Upper lobe of left lung (tissue), 6 donors: ENCODE data around the gene SUCLG2. TPM values are rescaled to one million over a fixed set of nuclear protein-coding genes. Genes with fewer than 3 reads are reported as not detected.
A peak's percentile ranks its signal among the peaks of the same experiment; 100 is the strongest.

ENCODE experiments used
- ATAC-seq, 2 donors: fragments of 200-7000 bp; cut with Tn5 transposase; one replicate each; pipeline ENCODE4 v1.9.1; 2022; ENCODE audit warnings: mild to moderate bottlenecking in 2 of 2, moderate library complexity in 2 of 2; ENCODE audit not compliant: low FRiP score in 2 of 2
- DNase-seq, 2 donors: peaks; one replicate each; pipeline ENCODE4 v3.0.0-alpha.2; 2019 to 2020
- H3K27ac ChIP-seq, 4 donors: fragments of 200-600 bp; sonication (generic); one replicate each; pipeline ENCODE4 v1.5.1; 2016 to 2019
- H3K27me3 ChIP-seq, 4 donors: fragments of 200-600 bp; sonication (generic); one replicate each; pipeline ENCODE4 v1.5.1; 2017 to 2019
- H3K36me3 ChIP-seq, 4 donors: fragments of 200-600 bp; sonication (generic); one replicate each; pipeline ENCODE4 v1.5.1; 2016 to 2019
- H3K4me1 ChIP-seq, 4 donors: fragments of 200-600 bp; sonication (generic); one replicate each; pipeline ENCODE4 v1.5.1; 2018 to 2019
- H3K4me3 ChIP-seq, 4 donors: fragments of 200-600 bp; sonication (generic); one replicate each; pipeline ENCODE4 v1.5.1; 2017 to 2019; ENCODE audit warnings: mild to moderate bottlenecking in 2 of 4, moderate library complexity in 1 of 4
- H3K9me3 ChIP-seq, 4 donors: fragments of 200-600 bp; sonication (generic); one replicate each; pipeline ENCODE4 v1.5.1; 2018 to 2019
- CTCF ChIP-seq, 6 experiments: fragments of 450-650 bp in 4 of 6; fragments of 200-600 bp in 2 of 6; sonication (generic) in 2 of 6; IDR thresholded peaks; one replicate each; pipeline ENCODE4 v1.5.1; 2016 to 2019; ENCODE audit warnings: antibody characterized with exemption in 6 of 6
- EP300 ChIP-seq, 4 donors: sonication (generic); formaldehyde crosslinking; IDR thresholded peaks; one replicate each; pipeline ENCODE4 v1.5.1; 2017; ENCODE audit warnings: antibody characterized with exemption in 4 of 4, control low read depth in 2 of 4
- POLR2A ChIP-seq, 4 donors: fragments of 450-650 bp; IDR thresholded peaks; one replicate each; pipeline ENCODE4 v1.5.1; 2016 to 2017; ENCODE audit warnings: antibody characterized with exemption in 4 of 4, mild to moderate bottlenecking in 2 of 4
- POLR2AphosphoS5 ChIP-seq, 2 donors: sonication (generic); formaldehyde crosslinking; IDR thresholded peaks; one replicate each; pipeline ENCODE4 v1.5.1; 2017; ENCODE audit warnings: antibody characterized with exemption in 2 of 2
- WGBS, 2 donors: methylation state at CpG; one replicate each; pipeline ENCODE4 v1.1.5; 2017 to 2018; 5-methylcytosine and 5-hydroxymethylcytosine counted together
- total RNA-seq, 6 donors: library from RNA; depleted of rRNA in 4 of 6; stranded (reverse); fragments of >200 nt in 4 of 6; gene quantifications; one replicate each; pipeline versions ENCODE4 v1.1.0 to v1.2.1, GENCODE V29; 2016 to 2021
- donor health status: DM: no; HTN: no; CAD: no; lungs with moderate emphysema.
- donor health status: DM: no; HTN: yes; CAD: no; lungs with severe emphysema.

SUCLG2 gene
- total RNA-seq, 6 donors from 2014 or later: 36.7 to 69.3 (median 50.8) TPM

DNA sequence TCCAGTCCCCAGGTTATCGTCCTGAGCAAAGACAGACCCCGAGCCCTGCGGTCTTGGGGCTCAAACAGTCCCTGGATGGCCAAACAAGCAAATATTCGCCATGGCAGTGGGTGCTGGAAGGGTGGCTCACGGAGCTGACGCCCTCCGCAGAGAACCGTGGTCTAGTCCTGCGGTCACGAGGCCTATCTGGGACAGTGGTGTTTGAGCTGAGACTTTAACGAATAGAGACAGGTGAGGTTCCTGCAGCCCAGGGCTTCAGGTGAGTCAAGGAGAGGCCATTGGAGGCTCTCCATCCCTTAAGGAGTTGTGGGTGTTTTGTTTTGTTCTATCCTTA, 399 bp upstream of the SUCLG2 start:
- Histone ChIP-seq H3K27me3 (no peaks in the 10 kb centered on the region), H3K4me3 (peak overlapping the region; percentile 48 to 96 (median 80)), H3K9me3 (no peaks in the 10 kb centered on the region), H3K27ac (peak overlapping the region; percentile 93 to 98 (median 96)), H3K36me3 (no peaks in the 10 kb centered on the region), H3K4me1 (peaks cover 10 to 32% (median 20%) of the 10 kb centered on the region in 4 donors)
- DNase-seq (no peak), ATAC-seq (peak in 1 of 2 donors; percentile 28)
- TF ChIP-seq POLR2A (IDR thresholded peaks at IDR 0.05): no peak
- 18% methylated on average over 11 of the region's 11 CpGs for WGBS, 2 donors

DNA sequence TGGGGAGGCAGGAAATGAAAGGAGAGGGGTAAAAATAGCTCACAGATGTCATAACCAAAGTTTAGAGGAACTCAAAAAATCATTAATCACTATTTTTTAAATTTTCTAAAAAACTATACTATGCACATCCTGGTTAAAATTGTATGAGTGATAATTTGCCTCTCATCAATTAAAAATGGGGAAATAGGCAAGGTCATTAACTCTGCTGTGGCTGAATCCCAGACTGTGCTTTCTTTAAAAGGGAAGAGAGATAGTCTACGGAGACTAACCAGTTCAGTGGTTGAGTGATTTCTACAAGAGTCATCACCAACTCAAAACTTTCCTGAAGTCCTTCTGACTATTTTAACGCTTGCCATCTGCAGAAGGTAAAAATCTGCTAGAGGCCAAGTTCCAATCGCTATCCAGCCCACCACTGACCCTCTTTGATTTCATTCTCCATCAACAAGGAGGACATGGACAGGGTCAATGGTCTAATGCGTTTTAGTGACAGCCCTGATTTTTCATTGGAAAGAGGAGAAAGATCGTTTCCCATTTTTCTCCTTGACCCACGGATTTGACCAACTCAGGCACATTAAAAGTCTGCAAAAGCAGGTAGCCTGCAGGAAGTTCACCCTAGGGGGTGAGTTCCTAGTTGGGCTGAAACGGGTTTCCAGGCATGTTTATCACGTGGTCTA, 850 bp downstream of the SUCLG2 start:
- peaks cover 14 to 40% (median 21%) of the 10 kb centered on the region in 4 donors for H3K4me1 ChIP-seq
- H3K36me3 ChIP-seq: no peaks in the 10 kb centered on the region
- peak overlapping the region; percentile 93 to 98 (median 96) for H3K27ac ChIP-seq
- TF ChIP-seq EP300 (IDR thresholded peaks at IDR 0.05) (no peak), CTCF (IDR thresholded peaks at IDR 0.05) (no peak), POLR2AphosphoS5 (IDR thresholded peaks at IDR 0.05) (no peak)
- H3K9me3 ChIP-seq: no peaks in the 10 kb centered on the region
- no peaks in the 10 kb centered on the region for H3K27me3 ChIP-seq
- peak overlapping the region; percentile 54 to 96 (median 80) for H3K4me3 ChIP-seq
- ATAC-seq (peak in 1 of 2 donors; percentile 34), DNase-seq (no peak)
- 18 to 24% methylated on average over 8 of the region's 8 CpGs for WGBS, 2 donors

GRCh38 chr3:67650084-67650483, 4.3 kb downstream of the SUCLG2 start:
- 87 to 92% methylated on average over 2 of the region's 2 CpGs for WGBS, 2 donors
- Histone ChIP-seq H3K4me3 (no peak overlapping the region), H3K9me3 (no peaks in the 10 kb centered on the region), H3K27ac (no peak overlapping the region), H3K27me3 (no peaks in the 10 kb centered on the region), H3K4me1 (peaks cover 12 to 46% (median 25%) of the 10 kb centered on the region in 4 donors), H3K36me3 (no peaks in the 10 kb centered on the region)
- DNase-seq (no peak), ATAC-seq (no peak)
- TF ChIP-seq POLR2A (IDR thresholded peaks at IDR 0.05) (no peak), EP300 (IDR thresholded peaks at IDR 0.05) (no peak), CTCF (IDR thresholded peaks at IDR 0.05) (no peak), POLR2AphosphoS5 (IDR thresholded peaks at IDR 0.05) (no peak)

DNA sequence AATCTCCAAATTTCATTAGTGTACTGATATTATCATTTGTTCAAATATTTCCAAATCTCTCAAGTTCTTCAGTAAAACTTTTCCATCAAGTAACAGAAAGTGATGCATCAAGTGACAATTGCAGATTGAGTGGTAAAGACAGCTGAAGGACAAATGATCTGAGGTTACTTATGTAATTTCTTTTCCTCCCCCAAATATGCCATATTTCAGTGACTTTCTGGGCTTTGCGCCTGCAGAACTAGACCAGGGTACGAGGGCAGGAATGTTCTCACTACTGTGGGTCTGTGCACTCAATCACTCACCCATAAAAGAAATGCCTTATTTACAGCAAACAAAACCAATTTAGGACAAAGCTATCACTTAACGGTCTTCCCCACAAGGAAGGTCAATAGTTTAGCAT, 4.7 kb downstream of the SUCLG2 start:
- Histone ChIP-seq H3K27me3 (no peaks in the 10 kb centered on the region), H3K4me3 (no peak overlapping the region), H3K36me3 (no peaks in the 10 kb centered on the region), H3K9me3 (no peaks in the 10 kb centered on the region), H3K4me1 (peaks cover 8 to 42% (median 22%) of the 10 kb centered on the region in 4 donors), H3K27ac (no peak overlapping the region)
- ATAC-seq: no peak
- TF ChIP-seq EP300 (IDR thresholded peaks at IDR 0.05) (no peak), POLR2A (IDR thresholded peaks at IDR 0.05) (no peak), POLR2AphosphoS5 (IDR thresholded peaks at IDR 0.05) (no peak), CTCF (IDR thresholded peaks at IDR 0.05) (no peak)
- 79% methylated on average over 3 of the region's 3 CpGs for WGBS, 2 donors
- DNase-seq: no peak

DNA sequence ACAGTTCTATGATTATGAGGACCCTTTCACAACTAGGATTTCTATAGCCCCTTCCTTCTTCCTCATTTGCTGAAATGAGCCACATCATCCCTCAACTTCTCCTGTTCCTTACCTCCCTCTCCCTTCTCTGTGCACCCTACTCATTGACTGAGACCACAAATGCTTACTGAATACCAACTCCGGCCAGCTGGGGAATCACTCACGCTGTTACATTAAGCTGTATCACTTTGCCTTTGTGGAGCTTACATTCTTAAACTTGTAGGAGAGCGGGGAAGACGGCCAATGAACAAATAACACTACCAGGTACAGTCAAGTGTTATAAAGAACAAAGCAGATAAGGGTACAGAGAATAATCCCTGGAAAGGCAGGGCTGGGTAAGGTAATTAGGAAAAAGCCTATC, 5.7 kb downstream of the SUCLG2 start:
- Histone ChIP-seq H3K4me1 (peaks cover 7 to 39% (median 22%) of the 10 kb centered on the region in 4 donors), H3K36me3 (no peaks in the 10 kb centered on the region), H3K4me3 (no peak overlapping the region), H3K27me3 (no peaks in the 10 kb centered on the region), H3K9me3 (no peaks in the 10 kb centered on the region), H3K27ac (peak overlapping the region in 1 of 4 donors; percentile 44)
- 64 to 75% methylated on average over 4 of the region's 4 CpGs for WGBS, 2 donors
- DNase-seq (no peak), ATAC-seq (no peak)
- TF ChIP-seq EP300 (IDR thresholded peaks at IDR 0.05) (no peak), POLR2A (IDR thresholded peaks at IDR 0.05) (no peak), POLR2AphosphoS5 (IDR thresholded peaks at IDR 0.05) (no peak), CTCF (IDR thresholded peaks at IDR 0.05) (no peak)
